Hepatocyte (in vitro differentiated cells): ENCODE data around the gene EPHA2.

ENCODE experiments used
- EZH2 ChIP-seq: fragments of 200-600 bp; sonication (generic); IDR thresholded peaks from 2 replicates; pipeline ENCODE4 v1.6.1; 2016; ENCODE audit warnings: antibody characterized with exemption, mild to moderate bottlenecking, borderline replicate concordance
- EZH2phosphoT487 ChIP-seq: fragments of 200-600 bp; sonication (generic); IDR thresholded peaks from one replicate; pipeline ENCODE4 v1.6.1; 2018; ENCODE audit warnings: antibody characterized with exemption, mild to moderate bottlenecking, low read depth, moderate library complexity; ENCODE audit not compliant: unreplicated experiment, severe bottlenecking
- TF ChIP-seq, protein P1 (sequence below): fragments of 200-600 bp; sonication (generic); IDR thresholded peaks from 2 replicates; pipeline ENCODE4 v1.5.1; 2016; ENCODE audit warnings: antibody characterized with exemption, mild to moderate bottlenecking; ENCODE audit not compliant: poor library complexity

GRCh38 chr1:16087733-16088132 lies 68.1 kb downstream of the EPHA2 start:
- TF ChIP-seq, protein P1, sequence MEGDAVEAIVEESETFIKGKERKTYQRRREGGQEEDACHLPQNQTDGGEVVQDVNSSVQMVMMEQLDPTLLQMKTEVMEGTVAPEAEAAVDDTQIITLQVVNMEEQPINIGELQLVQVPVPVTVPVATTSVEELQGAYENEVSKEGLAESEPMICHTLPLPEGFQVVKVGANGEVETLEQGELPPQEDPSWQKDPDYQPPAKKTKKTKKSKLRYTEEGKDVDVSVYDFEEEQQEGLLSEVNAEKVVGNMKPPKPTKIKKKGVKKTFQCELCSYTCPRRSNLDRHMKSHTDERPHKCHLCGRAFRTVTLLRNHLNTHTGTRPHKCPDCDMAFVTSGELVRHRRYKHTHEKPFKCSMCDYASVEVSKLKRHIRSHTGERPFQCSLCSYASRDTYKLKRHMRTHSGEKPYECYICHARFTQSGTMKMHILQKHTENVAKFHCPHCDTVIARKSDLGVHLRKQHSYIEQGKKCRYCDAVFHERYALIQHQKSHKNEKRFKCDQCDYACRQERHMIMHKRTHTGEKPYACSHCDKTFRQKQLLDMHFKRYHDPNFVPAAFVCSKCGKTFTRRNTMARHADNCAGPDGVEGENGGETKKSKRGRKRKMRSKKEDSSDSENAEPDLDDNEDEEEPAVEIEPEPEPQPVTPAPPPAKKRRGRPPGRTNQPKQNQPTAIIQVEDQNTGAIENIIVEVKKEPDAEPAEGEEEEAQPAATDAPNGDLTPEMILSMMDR, result no peak
- TF ChIP-seq EZH2 (no peak), EZH2phosphoT487 (no peak)
